AG09319 (cell line): ENCODE data around the gene OR2V2.

ENCODE experiments used
- DNase-seq: peaks from one replicate; pipeline ENCODE4 v3.0.0-alpha.2; 2010; ENCODE audit warnings: low read depth; ENCODE audit errors: extremely low read depth
- TF ChIP-seq, protein P1 (sequence below): IDR thresholded peaks from 2 replicates; pipeline ENCODE4 v1.5.1; 2011; ENCODE audit warnings: low read depth, mild to moderate bottlenecking, inconsistent platforms, low read length, moderate library complexity

Gene OR2V2

GRCh38 chr5:181193656-181194055 lies 46.3 kb downstream of the OR2V2 start:
- DNase-seq, result no peak
- TF ChIP-seq, protein P1, sequence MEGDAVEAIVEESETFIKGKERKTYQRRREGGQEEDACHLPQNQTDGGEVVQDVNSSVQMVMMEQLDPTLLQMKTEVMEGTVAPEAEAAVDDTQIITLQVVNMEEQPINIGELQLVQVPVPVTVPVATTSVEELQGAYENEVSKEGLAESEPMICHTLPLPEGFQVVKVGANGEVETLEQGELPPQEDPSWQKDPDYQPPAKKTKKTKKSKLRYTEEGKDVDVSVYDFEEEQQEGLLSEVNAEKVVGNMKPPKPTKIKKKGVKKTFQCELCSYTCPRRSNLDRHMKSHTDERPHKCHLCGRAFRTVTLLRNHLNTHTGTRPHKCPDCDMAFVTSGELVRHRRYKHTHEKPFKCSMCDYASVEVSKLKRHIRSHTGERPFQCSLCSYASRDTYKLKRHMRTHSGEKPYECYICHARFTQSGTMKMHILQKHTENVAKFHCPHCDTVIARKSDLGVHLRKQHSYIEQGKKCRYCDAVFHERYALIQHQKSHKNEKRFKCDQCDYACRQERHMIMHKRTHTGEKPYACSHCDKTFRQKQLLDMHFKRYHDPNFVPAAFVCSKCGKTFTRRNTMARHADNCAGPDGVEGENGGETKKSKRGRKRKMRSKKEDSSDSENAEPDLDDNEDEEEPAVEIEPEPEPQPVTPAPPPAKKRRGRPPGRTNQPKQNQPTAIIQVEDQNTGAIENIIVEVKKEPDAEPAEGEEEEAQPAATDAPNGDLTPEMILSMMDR, result no peak

DNA sequence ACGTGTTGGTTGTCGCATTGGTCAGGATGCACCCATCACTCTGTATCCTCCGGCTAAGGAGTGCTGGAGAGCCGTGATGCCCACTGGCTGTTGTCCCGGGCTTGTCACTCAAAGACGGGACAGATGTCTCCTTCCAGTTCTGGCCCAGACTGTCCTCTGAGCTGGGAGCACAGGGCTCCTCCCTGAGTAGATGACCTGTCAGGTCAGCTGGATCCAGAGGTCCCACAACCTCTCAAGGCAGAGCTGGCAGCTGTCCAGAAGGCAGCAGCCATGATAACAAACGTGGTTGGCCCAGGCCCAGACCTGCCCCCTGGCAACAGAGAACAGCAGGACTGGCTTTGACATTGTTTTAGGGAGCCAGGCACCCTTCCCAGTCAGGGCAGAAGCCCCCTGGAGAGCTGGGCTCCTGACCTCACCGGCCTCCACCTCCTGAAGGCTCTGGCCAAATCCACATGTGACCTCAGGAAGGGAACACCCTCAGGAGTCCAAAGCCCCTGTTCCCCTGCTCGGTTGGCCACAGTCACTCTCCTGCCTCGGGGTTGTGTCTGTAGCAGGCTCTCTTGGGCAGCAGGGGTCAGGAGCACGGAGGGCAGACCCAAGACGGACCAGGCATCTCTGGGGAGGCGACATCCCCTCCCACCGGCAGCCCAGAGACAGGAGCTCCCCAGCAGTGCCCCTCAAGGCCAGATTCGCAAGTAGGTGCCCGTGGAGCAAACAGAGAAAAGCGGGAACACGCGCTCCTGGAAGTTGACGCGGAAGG lies 47.3 kb downstream of the OR2V2 start:
- TF ChIP-seq, protein P1, result no peak
- no peak for DNase-seq

DNA sequence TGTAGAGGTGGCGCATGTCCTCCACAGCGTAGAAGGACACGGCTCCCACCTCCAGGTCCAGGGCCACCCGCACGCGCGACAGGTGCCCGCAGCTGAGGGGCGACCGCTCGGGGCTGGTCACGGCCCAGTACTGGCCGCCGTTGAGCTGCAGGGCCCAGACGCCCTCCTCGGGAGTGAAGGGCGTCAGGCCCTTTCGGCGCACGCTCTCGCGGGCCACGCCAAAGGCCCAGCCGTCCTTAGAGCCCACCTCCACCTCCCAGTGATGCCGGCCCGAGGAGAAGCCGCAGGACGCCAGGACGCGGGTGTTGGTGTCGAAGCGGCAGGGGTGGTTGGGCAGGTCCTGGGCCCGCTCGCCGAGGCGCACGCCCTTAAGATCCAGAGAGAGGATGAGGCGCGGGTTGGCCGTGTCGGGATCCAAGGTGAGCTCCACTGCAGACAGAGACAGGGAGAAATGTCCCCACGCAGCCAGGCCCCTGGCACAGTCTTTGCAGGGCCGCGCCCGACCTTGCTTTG lies 47.9 kb downstream of the OR2V2 start:
- no peak for DNase-seq
- TF ChIP-seq, protein P1, result no peak

GRCh38 chr5:181197326-181197951 lies 50.1 kb downstream of the OR2V2 start:
- TF ChIP-seq, protein P1, result no peak
- no peak for DNase-seq

- no peak for DNase-seq
- TF ChIP-seq, protein P1, result no peak
Observed at GRCh38 chr5:181198106-181198685, 50.8 kb downstream of the OR2V2 start.

GRCh38 chr5:181198905-181199519 lies 51.6 kb downstream of the OR2V2 start:
- DNase-seq, result no peak
- TF ChIP-seq, protein P1, result no peak
